Measurements from ENCODE around the gene CTU2.

Gene CTU2

GRCh38 chr16:88743693-88744576 lies 37.6 kb downstream of the CTU2 start:
- DNase-seq (ENCODE audit: low spot score) (peak; percentile 45), FAIRE-seq (no peak)

DNA sequence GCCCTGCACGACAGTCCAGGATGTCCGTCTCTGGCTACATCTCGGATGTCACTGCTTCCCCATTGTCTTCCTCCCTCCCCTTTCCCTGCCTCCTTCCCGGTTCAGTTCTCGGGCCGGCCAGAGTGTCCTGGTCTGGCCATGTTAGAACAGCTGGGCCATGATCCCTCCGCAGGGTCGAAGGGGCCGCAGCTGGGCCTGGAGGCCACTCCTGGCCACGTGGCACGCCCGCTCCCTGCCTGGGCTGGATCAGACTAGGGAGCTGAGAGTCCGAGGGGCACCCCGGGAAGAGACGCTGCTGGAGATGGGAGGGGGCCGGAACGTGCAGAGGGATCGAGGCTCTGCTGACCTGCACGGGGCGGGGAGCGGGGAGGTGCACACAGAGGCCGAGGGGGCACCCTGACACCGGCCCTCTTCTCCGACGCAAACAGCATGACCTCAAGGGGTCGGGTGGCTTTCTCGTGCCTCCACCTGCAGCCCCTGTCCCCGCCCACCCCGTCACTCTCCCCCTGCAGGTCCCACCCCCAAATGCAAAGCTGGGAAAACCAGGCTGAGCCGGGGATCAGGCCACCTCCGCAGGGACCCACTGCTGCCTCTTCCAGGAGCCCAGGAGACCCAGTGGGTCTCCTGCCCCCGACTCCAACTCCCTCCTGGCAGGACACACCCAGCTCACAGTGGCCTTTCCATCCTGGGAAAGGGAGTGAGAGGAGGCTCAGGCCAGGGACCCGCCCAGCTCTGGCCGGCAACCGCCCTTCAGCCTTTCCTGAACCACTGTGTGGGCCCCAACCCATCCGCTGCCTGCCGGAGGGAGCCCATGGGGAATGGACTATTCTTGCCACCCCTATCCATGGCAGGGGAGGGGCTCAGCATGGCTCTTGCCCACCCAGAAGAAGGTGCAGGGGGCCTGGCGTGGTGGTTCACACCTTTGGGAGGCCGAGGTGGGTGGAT lies 38.5 kb downstream of the CTU2 start:
- FAIRE-seq (no peak), DNase-seq (ENCODE audit: low spot score) (no peak)

- DNase-seq (ENCODE audit: low spot score) (no peak), FAIRE-seq (no peak)
Measured at GRCh38 chr16:88746506-88746905, 40.2 kb downstream of the CTU2 start.

GRCh38 chr16:88747588-88748301 lies 41.4 kb downstream of the CTU2 start:
- no peak for FAIRE-seq

GRCh38 chr16:88748364-88748763 lies 42.1 kb downstream of the CTU2 start:
- FAIRE-seq (no peak), DNase-seq (ENCODE audit: low spot score) (no peak)

More at GRCh38 chr16:88747588-88748301, 41.4 kb downstream of the CTU2 start:
- peak; percentile 16 for DNase-seq (ENCODE audit: low spot score)

- FAIRE-seq (no peak), DNase-seq (ENCODE audit: low spot score) (no peak)
Measured at GRCh38 chr16:88749358-88749757, 43.1 kb downstream of the CTU2 start.

DNA sequence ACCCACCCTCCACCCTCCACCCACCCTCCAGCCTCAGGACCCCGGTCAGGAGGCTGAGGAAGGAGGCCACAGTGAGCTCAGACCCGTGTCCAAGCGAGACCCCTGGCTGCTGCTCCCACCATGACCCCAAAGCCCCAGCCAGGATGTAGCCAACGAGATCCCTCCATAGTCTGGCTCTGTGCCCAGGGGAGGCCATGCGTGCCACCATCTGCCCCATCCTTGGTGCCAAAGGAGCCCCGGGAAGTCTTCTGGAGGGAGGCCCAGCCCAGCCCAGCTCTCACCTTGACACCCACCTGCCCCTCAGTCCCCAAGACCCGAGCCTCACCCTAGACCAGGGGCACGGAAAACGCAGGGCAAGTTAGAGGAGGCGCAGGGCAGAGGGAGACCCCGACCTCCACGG lies 44.6 kb downstream of the CTU2 start:
- no peak for DNase-seq (ENCODE audit: low spot score)
- no peak for FAIRE-seq

- FAIRE-seq = no peak
- no peak for DNase-seq (ENCODE audit: low spot score)
Measured at GRCh38 chr16:88752386-88753002, 46.2 kb downstream of the CTU2 start.

DNA sequence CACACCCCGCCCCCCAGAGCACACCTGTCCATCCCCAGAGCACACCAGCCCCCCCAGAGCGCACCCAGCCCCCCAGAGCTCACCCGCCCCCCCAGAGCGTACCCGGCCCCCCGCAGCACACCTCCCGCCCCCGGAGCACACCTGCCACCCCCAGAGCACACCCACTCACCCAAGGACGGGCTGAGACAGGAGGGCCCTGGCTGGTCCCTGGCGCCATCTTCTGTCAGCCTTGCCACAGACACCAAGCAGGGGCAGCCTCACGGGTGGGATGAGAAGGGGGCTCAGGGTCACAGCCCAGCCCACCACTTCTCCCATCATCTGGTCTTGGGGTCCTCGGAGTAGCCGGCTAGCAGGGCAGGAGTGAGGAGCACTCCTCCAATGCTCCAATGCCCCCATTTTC lies 46.9 kb downstream of the CTU2 start:
- no peak for FAIRE-seq

GRCh38 chr16:88753602-88754001 lies 47.3 kb downstream of the CTU2 start:
- no peak for FAIRE-seq

More for the DNA sequence above, 46.9 kb downstream of the CTU2 start:
- no peak for DNase-seq (ENCODE audit: low spot score)

GRCh38 chr16:88754109-88754911 lies 48.0 kb downstream of the CTU2 start:
- FAIRE-seq (peak; percentile 15), DNase-seq (ENCODE audit: low spot score) (no peak)

More at GRCh38 chr16:88753602-88754001, 47.3 kb downstream of the CTU2 start:
- no peak for DNase-seq (ENCODE audit: low spot score)

- no peak for FAIRE-seq
- no peak for DNase-seq (ENCODE audit: low spot score)
Measured at GRCh38 chr16:88754912-88755744, 48.8 kb downstream of the CTU2 start.

GRCh38 chr16:88755745-88756443 lies 49.6 kb downstream of the CTU2 start:
- DNase-seq (ENCODE audit: low spot score) (no peak), FAIRE-seq (no peak)

- peak; percentile 81 for DNase-seq (ENCODE audit: low spot score)
- peak; percentile 84 for FAIRE-seq
Measured at GRCh38 chr16:88758227-88758943, 52.1 kb downstream of the CTU2 start.

GRCh38 chr16:88758944-88759244 lies 52.6 kb downstream of the CTU2 start:
- FAIRE-seq (no peak), DNase-seq (ENCODE audit: low spot score) (no peak)

- FAIRE-seq = no peak
Measured at GRCh38 chr16:88759245-88759975, 53.1 kb downstream of the CTU2 start.

GRCh38 chr16:88759976-88760350 lies 53.7 kb downstream of the CTU2 start:
- DNase-seq (ENCODE audit: low spot score) (no peak), FAIRE-seq (no peak)

More at GRCh38 chr16:88759245-88759975, 53.1 kb downstream of the CTU2 start:
- no peak for DNase-seq (ENCODE audit: low spot score)

All from RCC 7860 (cell line).